ENCODE data around the gene CTDNEP1. TPM values are rescaled to one million over a fixed set of nuclear protein-coding genes. Genes with fewer than 3 reads are reported as not detected.

The CTDNEP1 gene
- total RNA-seq, 1 donor from 2014 or later = 179 TPM

DNA sequence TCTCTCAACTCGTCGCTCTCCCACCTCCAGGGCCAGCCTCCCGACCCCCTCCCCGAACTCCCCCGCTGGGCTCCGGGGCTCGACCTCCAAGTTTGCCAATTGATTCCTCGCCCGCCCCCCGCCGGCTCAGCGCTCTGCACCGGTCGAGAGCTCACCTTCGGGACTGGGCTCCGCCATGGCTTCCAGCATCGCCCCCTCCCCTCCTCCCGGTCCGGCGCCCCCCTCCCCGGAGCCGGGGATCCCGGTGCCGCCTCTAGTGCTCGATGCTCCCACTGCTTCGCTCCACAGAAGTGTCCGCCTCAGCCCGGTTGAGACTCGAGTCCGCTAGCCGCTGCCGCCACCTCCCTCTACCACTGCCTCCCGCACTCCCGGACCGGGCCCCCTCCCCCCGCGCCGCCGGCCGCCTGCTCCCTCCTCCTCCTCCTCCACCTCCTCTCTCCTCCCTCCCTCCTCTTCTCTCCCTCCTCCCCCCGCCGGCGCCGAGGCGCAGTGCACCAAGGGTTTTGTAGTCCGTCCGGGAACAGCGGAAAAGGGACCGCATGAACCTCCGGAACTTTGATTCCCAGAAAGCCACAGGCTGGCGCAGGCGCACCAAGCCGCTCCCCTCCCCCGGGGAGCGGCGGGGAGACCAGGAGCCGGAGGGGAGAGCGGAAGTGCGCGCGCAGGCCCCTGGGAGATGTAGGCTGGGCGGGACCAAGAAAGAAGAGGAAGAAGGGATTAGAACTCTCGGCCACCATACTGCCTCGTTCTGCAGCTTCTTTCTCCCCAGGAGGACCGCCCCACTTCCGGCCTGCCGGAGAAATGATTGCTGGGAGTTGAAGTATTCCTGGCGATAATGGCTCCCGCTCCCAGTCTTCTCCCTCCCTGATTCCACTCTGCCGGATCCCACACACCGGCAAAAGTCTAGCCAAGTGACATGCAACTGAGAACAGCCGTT is 12.2 kb downstream of the CTDNEP1 start, which contains the start of gene PHF23:
Gene PHF23, minus strand, starts transcription at position 367 of the 937 bp plus-strand sequence. Its CDS starts 178 bp downstream, at position 189.
- peak within 1 kb of the TSS; percentile 94 for H3K4me3 Mint-ChIP-seq
- TF ChIP-seq, protein P1, sequence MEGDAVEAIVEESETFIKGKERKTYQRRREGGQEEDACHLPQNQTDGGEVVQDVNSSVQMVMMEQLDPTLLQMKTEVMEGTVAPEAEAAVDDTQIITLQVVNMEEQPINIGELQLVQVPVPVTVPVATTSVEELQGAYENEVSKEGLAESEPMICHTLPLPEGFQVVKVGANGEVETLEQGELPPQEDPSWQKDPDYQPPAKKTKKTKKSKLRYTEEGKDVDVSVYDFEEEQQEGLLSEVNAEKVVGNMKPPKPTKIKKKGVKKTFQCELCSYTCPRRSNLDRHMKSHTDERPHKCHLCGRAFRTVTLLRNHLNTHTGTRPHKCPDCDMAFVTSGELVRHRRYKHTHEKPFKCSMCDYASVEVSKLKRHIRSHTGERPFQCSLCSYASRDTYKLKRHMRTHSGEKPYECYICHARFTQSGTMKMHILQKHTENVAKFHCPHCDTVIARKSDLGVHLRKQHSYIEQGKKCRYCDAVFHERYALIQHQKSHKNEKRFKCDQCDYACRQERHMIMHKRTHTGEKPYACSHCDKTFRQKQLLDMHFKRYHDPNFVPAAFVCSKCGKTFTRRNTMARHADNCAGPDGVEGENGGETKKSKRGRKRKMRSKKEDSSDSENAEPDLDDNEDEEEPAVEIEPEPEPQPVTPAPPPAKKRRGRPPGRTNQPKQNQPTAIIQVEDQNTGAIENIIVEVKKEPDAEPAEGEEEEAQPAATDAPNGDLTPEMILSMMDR (conservative IDR thresholded peaks at IDR 0.05) = no peak
- H3K27ac Mint-ChIP-seq (ENCODE audit: unreplicated experiment) = peak within 1 kb of the TSS; percentile 99
- H3K9me3 Mint-ChIP-seq = no peaks in the 10 kb centered on the region
- DNase-seq (ENCODE audit: low read depth, low spot score) = peak; percentile 96
- peaks cover 28% of the 10 kb centered on the region for H3K36me3 Mint-ChIP-seq (ENCODE audit: low read depth)
- peaks cover 22% of the 10 kb centered on the region for H3K27me3 Mint-ChIP-seq (ENCODE audit: low read depth)
- peaks cover 56% of the 10 kb centered on the region for H3K4me1 Mint-ChIP-seq

GRCh38 chr17:7238420-7239090 is 13.0 kb downstream of the CTDNEP1 start:
- Mint-ChIP-seq H3K4me3 (peak overlapping the region; percentile 94), H3K27me3 (ENCODE audit: low read depth) (peaks cover 22% of the 10 kb centered on the region), H3K36me3 (ENCODE audit: low read depth) (peaks cover 27% of the 10 kb centered on the region), H3K4me1 (peaks cover 60% of the 10 kb centered on the region), H3K9me3 (no peaks in the 10 kb centered on the region), H3K27ac (ENCODE audit: unreplicated experiment) (peak overlapping the region; percentile 99)
- DNase-seq (ENCODE audit: low read depth, low spot score) = no peak
- TF ChIP-seq, protein P1 (conservative IDR thresholded peaks at IDR 0.05) = no peak

DNA sequence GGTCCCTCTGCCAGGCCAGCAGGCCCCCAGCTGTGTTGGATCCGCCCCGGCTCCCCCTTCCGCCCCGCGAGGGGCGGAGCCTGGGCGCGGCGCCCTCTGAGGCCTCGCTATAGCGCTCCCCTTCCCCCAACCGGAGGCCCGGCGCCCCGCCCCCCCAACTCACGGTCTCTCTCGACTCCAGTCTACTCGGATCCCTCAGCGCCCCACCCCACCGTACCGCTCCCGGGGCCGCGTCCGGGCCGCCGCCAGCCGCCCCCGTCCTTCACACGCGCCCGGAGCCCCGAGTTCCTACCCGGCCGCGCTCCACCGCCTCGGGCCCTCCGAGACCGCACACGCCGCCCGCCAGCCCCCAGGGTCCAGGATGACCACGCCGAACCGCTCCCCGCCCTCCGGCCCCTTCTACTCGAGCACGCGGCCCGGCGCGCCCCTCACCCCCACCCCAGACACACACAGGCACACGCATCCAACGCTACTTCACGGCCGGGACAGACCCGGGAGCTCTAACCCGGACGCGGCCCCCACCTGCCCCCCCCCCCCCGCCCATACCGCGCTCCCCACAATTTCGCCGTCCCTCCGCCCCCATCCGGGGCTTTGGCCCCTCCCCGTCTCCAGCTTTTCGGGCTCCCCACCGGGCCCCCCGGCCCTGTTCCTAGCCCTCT is 13.6 kb downstream of the CTDNEP1 start:
- TF ChIP-seq, protein P1 (conservative IDR thresholded peaks at IDR 0.05) = no peak
- DNase-seq (ENCODE audit: low read depth, low spot score) = peak; percentile 60
- Mint-ChIP-seq H3K36me3 (ENCODE audit: low read depth) (peaks cover 26% of the 10 kb centered on the region), H3K9me3 (no peaks in the 10 kb centered on the region), H3K27me3 (ENCODE audit: low read depth) (peaks cover 25% of the 10 kb centered on the region), H3K4me3 (peak overlapping the region; percentile 99), H3K27ac (ENCODE audit: unreplicated experiment) (no peak overlapping the region), H3K4me1 (peaks cover 61% of the 10 kb centered on the region)

- Mint-ChIP-seq H3K27me3 (ENCODE audit: low read depth) (peaks cover 21% of the 10 kb centered on the region), H3K27ac (ENCODE audit: unreplicated experiment) (no peak overlapping the region), H3K4me3 (peak overlapping the region; percentile 99), H3K4me1 (peaks cover 60% of the 10 kb centered on the region), H3K36me3 (ENCODE audit: low read depth) (peaks cover 24% of the 10 kb centered on the region), H3K9me3 (no peaks in the 10 kb centered on the region)
- TF ChIP-seq, protein P1 (conservative IDR thresholded peaks at IDR 0.05) = no peak
- no peak for DNase-seq (ENCODE audit: low read depth, low spot score)
Observed at GRCh38 chr17:7237266-7237760, 14.2 kb downstream of the CTDNEP1 start.

DNA sequence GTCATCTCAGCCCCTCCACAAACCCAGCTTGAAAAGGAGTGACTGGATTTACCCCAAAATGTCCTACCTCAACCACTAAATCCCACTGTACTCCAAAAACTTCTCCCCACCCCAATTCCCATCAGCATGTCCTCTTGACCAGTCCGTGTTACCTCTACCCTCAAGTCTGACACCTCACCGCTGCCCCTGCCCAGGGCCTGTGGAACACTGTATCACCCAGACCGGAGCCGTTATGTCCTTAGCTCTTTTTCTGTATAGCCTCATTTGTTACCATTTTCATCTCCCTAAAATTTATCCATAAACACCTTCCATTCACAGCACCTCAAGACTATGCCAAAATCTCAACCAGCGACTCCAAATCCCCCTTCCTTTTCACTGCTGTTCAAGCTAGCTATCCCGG is 14.7 kb downstream of the CTDNEP1 start:
- TF ChIP-seq, protein P1 (conservative IDR thresholded peaks at IDR 0.05) = no peak
- peaks cover 61% of the 10 kb centered on the region for H3K4me1 Mint-ChIP-seq
- H3K36me3 Mint-ChIP-seq (ENCODE audit: low read depth) = peaks cover 29% of the 10 kb centered on the region
- no peak overlapping the region for H3K27ac Mint-ChIP-seq (ENCODE audit: unreplicated experiment)
- no peak for DNase-seq (ENCODE audit: low read depth, low spot score)
- H3K4me3 Mint-ChIP-seq = peak overlapping the region; percentile 99
- peaks cover 17% of the 10 kb centered on the region for H3K27me3 Mint-ChIP-seq (ENCODE audit: low read depth)
- H3K9me3 Mint-ChIP-seq = no peaks in the 10 kb centered on the region
